Immature natural killer cell (primary cell): Measurements from ENCODE around the gene CDK15. TPM values are rescaled to one million over a fixed set of nuclear protein-coding genes. Genes with fewer than 3 reads are reported as not detected.
A peak's percentile ranks its signal among the peaks of the same experiment; 100 is the strongest.

Source experiments
- DNase-seq, 3 donors: peaks; one replicate each; pipeline ENCODE4 v3.0.0; 2022; ENCODE audit warnings: mixed read lengths in 1 of 3
- H3K27ac Mint-ChIP-seq, 6 donors: one replicate each; pipeline ENCODE4 v1.8.0; 2020; ENCODE audit warnings: mixed read lengths in 6 of 6, mild to moderate bottlenecking in 5 of 6, inconsistent platforms in 4 of 6, moderate library complexity in 3 of 6
- H3K27me3 Mint-ChIP-seq, 3 donors: one replicate each; pipeline ENCODE4 v1.8.0; 2020 to 2021; ENCODE audit warnings: low read depth in 3 of 3, mild to moderate bottlenecking in 3 of 3, mixed read lengths in 3 of 3, moderate library complexity in 3 of 3, inconsistent platforms in 1 of 3
- H3K36me3 Mint-ChIP-seq, 3 donors: one replicate each; pipeline ENCODE4 v1.8.0; 2020; ENCODE audit warnings: mixed read lengths in 3 of 3, inconsistent platforms in 2 of 3, mild to moderate bottlenecking in 2 of 3
- H3K4me1 Mint-ChIP-seq, 2 donors: one replicate each; pipeline ENCODE4 v1.8.0; 2020; ENCODE audit warnings: inconsistent platforms in 2 of 2, mild to moderate bottlenecking in 2 of 2, mixed read lengths in 2 of 2, moderate library complexity in 1 of 2
- H3K4me3 Mint-ChIP-seq, 5 donors: one replicate each; pipeline ENCODE4 v1.8.0; 2020; ENCODE audit warnings: mild to moderate bottlenecking in 5 of 5, mixed read lengths in 5 of 5, inconsistent platforms in 3 of 5, moderate library complexity in 3 of 5
- H3K9me3 Mint-ChIP-seq, 6 donors: one replicate each; pipeline ENCODE4 v1.8.0; 2020; ENCODE audit warnings: mild to moderate bottlenecking in 6 of 6, mixed read lengths in 6 of 6, inconsistent platforms in 4 of 6, moderate library complexity in 3 of 6
- polyA plus RNA-seq, 3 donors: library from polyadenylated mRNA; unstranded; fragments of 300-500 nt; fragmentation: Illumina TruSeq; gene quantifications; one replicate each; pipeline ENCODE4 v1.2.3, GENCODE V29; 2021

Gene CDK15
- polyA plus RNA-seq, 3 donors from 2014 or later, result not detected

DNA sequence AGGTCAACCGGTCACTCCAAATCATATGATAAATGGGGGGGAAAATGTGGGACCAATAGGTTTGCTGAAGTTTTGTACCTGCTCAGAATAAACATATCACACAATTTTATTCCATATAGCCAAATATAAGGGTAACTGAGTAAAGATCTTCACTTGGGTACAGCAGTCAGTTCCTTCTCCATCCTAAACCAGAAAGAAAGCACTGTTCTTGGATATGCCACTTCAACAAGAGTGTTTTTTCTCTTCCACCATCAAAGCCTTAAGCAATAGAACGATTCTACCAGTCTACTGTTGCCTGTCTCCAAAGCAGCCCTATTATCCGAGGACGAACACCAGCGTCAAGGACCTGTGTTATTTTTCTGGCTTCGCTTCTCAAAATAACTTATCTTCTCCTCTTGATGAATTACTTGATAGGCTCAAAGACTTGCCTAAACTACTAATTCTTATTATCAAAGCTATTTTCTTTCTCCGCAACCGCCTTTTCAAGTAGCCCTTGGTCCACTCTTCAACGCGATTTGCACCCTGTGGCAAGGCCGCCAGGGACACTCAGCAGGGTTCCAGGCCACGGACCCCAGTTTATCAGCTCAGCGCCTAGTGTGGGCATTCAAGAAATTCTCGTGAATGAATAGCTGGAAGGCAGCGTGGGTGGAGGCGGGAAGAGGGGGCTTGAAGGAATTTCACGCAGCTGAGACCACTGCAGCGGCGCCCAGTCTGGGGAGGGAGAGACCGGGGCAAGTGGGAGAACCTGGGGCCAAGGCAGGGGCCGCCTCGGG is 26.2 kb upstream of the CDK15 start:
- H3K4me1 Mint-ChIP-seq, result peaks cover 22 to 34% of the 10 kb centered on the region in 2 donors
- H3K9me3 Mint-ChIP-seq, result no peaks in the 10 kb centered on the region
- peaks cover 7 to 17% (median 15%) of the 10 kb centered on the region in 3 donors for H3K27me3 Mint-ChIP-seq
- peak overlapping the region; percentile 93 to 100 (median 96) for H3K4me3 Mint-ChIP-seq
- no peak for DNase-seq
- H3K36me3 Mint-ChIP-seq, result peaks cover 0 to 4% (median 0%) of the 10 kb centered on the region in 3 donors
- peak overlapping the region; percentile 72 to 95 (median 88) for H3K27ac Mint-ChIP-seq

DNA sequence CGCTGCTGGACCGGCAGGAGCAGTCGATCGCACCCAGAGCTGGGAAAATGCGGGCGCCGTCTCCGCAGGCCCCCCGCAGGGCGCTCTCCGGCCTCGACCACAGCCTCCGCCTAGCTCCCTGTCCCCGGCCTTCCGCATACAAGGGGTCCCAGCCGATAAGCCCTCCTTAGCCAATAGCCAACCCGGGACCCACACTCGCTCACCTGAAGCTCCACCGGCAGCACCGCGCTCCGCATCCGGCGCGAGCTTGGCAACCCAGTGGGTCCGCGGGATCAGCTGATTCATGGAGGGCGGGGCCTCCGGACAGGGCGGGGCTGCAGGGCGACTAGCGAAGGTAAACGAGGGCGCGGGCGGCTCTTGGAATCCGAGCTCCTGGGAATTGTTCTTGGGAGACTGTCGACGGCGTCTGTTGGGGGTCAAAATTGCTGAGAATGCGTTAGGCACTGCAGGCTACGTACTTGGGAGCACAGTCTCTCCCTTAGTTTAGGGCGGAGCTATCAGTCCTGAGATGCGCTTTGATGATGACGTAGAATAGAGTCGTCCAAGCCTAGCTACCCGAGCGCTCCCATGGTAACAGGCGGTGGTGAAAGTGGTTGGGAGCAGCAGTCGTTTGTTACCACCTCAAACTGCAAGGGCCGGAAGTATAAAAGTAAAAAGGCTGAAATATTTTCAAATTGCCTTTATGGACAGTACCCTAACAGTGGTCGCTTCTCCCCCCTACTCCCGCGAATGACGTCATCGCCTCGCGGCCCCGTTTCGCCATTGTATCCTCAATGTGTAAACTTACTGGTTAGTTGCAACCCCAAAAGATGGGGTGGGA is 25.5 kb upstream of the CDK15 start, which contains the start of gene ALS2:
ALS2 (minus strand) TSS at position 260 of the 820 bp plus-strand sequence. CDS start 12,048 bp downstream, outside the sequence.
- H3K4me3 Mint-ChIP-seq, result peak within 1 kb of the TSS; percentile 93 to 100 (median 96)
- H3K9me3 Mint-ChIP-seq, result no peaks in the 10 kb centered on the region
- peaks cover 22 to 34% of the 10 kb centered on the region in 2 donors for H3K4me1 Mint-ChIP-seq
- peak; percentile 94 to 95 (median 95) for DNase-seq
- peak within 1 kb of the TSS; percentile 87 to 100 (median 96) for H3K27ac Mint-ChIP-seq
- H3K36me3 Mint-ChIP-seq, result peaks cover 0 to 4% (median 0%) of the 10 kb centered on the region in 3 donors
- peaks cover 7 to 17% (median 15%) of the 10 kb centered on the region in 3 donors for H3K27me3 Mint-ChIP-seq

DNA sequence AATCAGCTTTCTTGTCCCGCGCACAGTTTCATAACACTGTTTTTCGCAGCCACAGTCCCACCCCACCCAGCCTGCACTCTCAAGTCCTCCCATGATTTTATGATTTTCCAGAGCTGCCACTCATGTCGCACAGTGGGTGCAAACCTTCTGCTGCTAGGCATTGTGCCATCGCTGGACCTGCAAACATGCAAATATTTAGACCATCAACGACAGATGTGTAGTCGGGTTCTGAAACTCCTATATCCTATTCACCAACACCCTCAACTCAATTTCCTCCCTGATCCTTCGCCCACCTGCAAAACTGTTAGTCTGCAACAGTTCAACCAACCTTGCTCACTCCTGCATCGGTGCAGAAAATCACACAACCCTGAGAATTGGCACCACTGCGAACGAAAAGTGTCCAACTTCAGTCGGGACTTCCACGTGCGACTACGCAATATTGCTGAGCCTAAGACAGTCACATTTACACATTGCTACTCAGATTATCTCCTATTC is 24.7 kb upstream of the CDK15 start:
- Mint-ChIP-seq H3K36me3 (peaks cover 0 to 4% (median 0%) of the 10 kb centered on the region in 3 donors), H3K4me1 (peaks cover 22 to 34% of the 10 kb centered on the region in 2 donors), H3K4me3 (peak overlapping the region; percentile 93 to 100 (median 96)), H3K27ac (peak overlapping the region; percentile 87 to 100 (median 96)), H3K27me3 (peaks cover 7 to 17% (median 16%) of the 10 kb centered on the region in 3 donors), H3K9me3 (no peaks in the 10 kb centered on the region)
- DNase-seq, result peak in 2 of 3 donors; percentile 2 to 4

DNA sequence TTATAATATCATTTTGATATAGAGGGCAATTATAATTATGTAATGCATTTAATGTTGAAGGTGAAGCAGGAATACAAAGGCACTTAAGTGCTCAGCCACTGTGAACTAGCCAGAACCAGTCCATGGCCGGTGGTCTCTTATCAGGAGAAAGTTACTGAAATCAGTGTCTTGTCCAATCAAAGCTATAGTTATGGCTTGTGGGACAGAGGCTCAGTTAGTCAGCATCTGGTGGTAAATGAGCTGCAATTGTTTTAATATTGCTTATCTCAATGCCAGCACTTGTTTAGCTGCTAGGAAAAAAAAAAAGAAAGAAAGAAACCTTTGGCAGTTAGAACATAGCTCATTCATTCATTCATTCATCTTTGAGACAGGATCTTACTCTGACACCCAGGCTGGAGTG is 21.8 kb upstream of the CDK15 start:
- Mint-ChIP-seq H3K9me3 (no peaks in the 10 kb centered on the region), H3K4me1 (peaks cover 20 to 22% of the 10 kb centered on the region in 2 donors), H3K4me3 (no peak overlapping the region), H3K27me3 (peaks cover 11 to 19% (median 16%) of the 10 kb centered on the region in 3 donors), H3K27ac (no peak overlapping the region), H3K36me3 (peaks cover 0 to 4% (median 0%) of the 10 kb centered on the region in 3 donors)
- no peak for DNase-seq

DNA sequence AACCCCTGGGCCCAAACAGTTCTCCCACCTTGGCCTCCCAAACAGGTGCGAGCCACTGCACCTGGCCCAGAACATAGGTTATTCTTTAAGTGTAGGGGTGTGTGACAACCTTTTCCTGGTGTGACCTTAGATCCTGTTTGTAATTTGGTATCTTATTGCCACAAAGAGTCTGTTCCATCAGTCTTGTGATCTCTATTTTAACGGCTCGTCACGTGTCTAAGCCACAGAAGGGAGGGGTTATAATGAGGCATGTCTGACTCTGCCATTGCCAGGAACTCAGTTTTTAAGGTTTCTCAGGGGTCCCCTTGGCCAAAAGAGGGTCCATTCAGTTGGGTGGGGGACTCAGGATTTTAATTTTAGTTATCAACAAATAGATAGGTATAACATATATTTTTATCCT is 21.2 kb upstream of the CDK15 start:
- H3K27ac Mint-ChIP-seq, result no peak overlapping the region

DNA sequence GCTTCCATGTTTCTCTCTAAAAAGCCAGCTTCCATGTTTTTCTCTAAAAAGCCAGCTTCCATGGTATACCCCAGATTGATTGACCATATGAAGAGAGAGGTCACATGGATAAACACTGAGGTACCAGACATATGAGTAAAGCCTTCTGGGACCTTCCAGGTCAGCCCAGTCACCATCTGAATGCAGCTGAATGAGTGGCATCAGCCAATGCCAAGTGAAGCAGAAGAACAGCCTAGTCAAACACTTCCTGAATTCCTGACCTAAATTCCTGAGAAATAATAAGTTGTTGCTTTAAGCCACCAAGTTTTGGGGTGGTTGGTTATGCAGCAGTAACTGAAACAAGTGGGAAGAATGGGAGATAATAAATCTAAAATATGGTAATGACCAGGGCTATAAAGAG is 19.9 kb upstream of the CDK15 start:
- Mint-ChIP-seq H3K36me3 (no peaks in the 10 kb centered on the region), H3K9me3 (no peaks in the 10 kb centered on the region), H3K27ac (no peak overlapping the region), H3K4me3 (no peak overlapping the region), H3K27me3 (peaks cover 4 to 11% (median 8%) of the 10 kb centered on the region in 3 donors), H3K4me1 (peaks cover 5 to 6% of the 10 kb centered on the region in 2 donors)
- DNase-seq, result no peak

More for the DNA sequence above, 21.2 kb upstream of the CDK15 start:
- Mint-ChIP-seq H3K36me3 (peaks cover 0 to 4% (median 0%) of the 10 kb centered on the region in 3 donors), H3K4me1 (peaks cover 15 to 17% of the 10 kb centered on the region in 2 donors), H3K4me3 (no peak overlapping the region), H3K9me3 (no peaks in the 10 kb centered on the region), H3K27me3 (peaks cover 11 to 19% (median 16%) of the 10 kb centered on the region in 3 donors)
- DNase-seq, result no peak

DNA sequence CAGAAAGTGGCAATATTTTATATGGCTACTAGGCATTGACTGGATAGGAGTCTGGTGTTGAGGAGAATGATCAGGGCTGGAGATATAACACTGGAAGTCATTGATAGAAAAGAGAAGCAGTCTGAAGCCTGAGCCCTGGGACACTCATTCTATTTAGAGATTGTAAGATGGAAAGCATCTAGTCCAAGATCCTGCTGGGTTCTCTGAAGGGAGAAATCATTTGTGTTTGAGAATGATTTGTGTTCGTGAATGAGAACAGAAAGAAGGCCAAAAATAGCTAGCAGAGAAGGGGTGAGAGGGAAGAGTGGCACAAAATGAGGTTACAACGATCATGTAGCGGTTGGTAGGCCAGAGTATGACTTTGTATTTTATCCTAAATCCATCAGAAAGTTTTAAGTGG is 18.0 kb upstream of the CDK15 start:
- H3K27me3 Mint-ChIP-seq, result peaks cover 1 to 4% (median 3%) of the 10 kb centered on the region in 3 donors
- DNase-seq, result no peak
- peak overlapping the region in 1 of 6 donors; percentile 9 for H3K27ac Mint-ChIP-seq
- H3K4me1 Mint-ChIP-seq, result no peaks in the 10 kb centered on the region
- no peaks in the 10 kb centered on the region for H3K36me3 Mint-ChIP-seq
- no peaks in the 10 kb centered on the region for H3K9me3 Mint-ChIP-seq
- no peak overlapping the region for H3K4me3 Mint-ChIP-seq

DNA sequence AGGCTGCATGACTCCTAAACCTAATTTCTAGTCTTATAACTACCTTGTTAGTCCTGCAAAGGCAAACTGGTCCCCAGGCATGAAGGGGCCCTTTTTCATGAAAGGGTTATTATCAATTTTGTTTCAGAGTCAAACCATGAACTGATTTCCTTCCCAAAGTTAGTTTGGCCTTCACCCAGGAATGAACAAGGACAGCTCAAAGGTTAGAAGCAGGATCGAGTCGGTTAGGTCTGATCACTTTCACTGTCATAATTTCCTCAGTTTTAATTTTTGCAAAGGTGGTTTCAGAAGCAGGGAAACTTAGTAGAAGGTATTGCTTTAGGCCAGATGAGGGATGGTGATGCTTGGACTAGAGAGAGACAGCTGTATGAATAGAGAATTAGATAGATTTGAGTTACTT is 16.9 kb upstream of the CDK15 start:
- no peaks in the 10 kb centered on the region for H3K4me1 Mint-ChIP-seq
- H3K27ac Mint-ChIP-seq, result no peak overlapping the region
- no peaks in the 10 kb centered on the region for H3K9me3 Mint-ChIP-seq
- peaks cover 1 to 4% (median 3%) of the 10 kb centered on the region in 3 donors for H3K27me3 Mint-ChIP-seq
- DNase-seq, result no peak
- H3K4me3 Mint-ChIP-seq, result no peak overlapping the region
- H3K36me3 Mint-ChIP-seq, result no peaks in the 10 kb centered on the region

DNA sequence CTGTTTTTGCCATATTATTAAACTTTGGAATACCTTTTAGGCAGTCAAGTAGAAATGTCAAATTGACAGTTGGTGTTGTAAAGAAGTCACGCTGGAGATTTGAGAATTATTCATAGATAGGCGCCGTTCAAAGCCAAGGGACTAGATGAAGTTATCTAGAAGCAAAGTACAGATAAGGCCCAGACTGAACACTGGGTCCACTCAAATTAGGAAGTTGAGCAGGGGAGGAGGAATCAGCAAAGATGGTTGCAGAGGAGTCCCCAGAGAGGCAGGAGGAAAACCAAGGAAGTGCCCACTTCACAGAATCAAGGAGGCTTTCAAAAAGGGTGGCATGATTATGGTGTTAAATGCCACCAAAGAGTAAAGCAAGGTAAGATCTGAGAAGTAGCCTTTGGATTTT is 16.0 kb upstream of the CDK15 start:
- no peaks in the 10 kb centered on the region for H3K4me1 Mint-ChIP-seq
- no peak overlapping the region for H3K4me3 Mint-ChIP-seq
- peaks cover 1 to 4% (median 3%) of the 10 kb centered on the region in 3 donors for H3K27me3 Mint-ChIP-seq
- no peak overlapping the region for H3K27ac Mint-ChIP-seq
- DNase-seq, result no peak
- no peaks in the 10 kb centered on the region for H3K9me3 Mint-ChIP-seq
- H3K36me3 Mint-ChIP-seq, result no peaks in the 10 kb centered on the region

DNA sequence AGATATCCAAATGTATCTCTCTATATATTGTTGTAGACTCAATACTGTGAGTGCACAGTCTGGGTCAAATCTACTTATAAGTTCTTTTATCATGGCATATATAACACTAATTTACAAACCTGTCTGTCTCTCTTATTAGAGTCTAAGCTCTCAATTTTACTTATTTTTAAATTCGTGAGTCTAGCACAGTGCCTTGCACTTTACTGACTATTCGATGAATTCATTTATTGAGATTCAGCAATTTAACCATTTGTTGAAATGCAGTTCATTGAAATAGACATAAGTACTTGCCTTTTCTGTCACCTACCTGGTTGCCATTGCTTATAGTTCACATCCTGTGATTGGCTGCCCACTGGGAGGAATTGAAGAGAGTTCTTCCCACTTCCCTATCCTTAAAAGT is 15.3 kb upstream of the CDK15 start:
- peaks cover 0 to 4% (median 3%) of the 10 kb centered on the region in 3 donors for H3K27me3 Mint-ChIP-seq
- H3K9me3 Mint-ChIP-seq, result no peaks in the 10 kb centered on the region
- DNase-seq, result no peak
- no peak overlapping the region for H3K4me3 Mint-ChIP-seq
- H3K4me1 Mint-ChIP-seq, result no peaks in the 10 kb centered on the region
- H3K27ac Mint-ChIP-seq, result no peak overlapping the region
- no peaks in the 10 kb centered on the region for H3K36me3 Mint-ChIP-seq

DNA sequence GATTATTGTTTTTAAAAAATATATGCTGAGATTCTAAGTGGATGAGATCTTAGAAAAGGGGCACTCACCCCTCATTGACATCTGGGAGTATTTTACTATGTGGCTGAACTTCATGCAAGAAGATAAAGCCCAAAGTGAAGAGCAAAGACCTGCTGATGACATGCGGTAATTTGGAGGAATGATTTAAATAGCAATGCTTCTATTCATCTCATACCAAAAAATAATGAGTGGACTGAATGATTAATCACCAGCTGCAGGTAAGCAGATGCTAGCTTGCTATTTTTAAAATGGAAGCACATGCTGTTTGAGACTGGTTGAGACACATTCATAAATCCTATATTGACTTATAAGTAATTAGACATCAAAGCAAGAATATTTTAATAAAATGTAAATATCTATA is 12.7 kb upstream of the CDK15 start:
- H3K27me3 Mint-ChIP-seq, result peaks cover 0 to 3% (median 2%) of the 10 kb centered on the region in 3 donors
- no peak for DNase-seq

DNA sequence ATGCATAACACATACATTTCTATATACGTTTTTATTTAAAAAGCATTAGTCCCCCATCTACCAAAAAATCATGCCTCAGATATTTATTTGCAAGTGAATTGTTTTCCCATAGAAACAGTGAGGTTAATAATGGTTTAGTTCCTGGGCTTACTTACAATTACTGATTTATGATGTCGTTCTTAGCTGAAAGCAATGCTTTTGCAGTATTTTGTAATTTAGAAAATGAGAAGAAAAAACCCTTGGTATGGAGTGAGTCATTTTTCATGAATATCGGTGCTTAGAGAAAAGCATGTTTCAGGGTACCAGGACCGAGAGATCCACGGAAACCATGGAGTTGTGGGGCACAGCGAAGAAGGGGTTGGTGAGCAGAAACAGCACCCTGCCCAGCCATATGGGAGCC is 12.0 kb upstream of the CDK15 start:
- H3K27me3 Mint-ChIP-seq, result peaks cover 0 to 3% (median 2%) of the 10 kb centered on the region in 3 donors
- no peaks in the 10 kb centered on the region for H3K36me3 Mint-ChIP-seq
- no peak overlapping the region for H3K4me3 Mint-ChIP-seq
- DNase-seq, result no peak
- H3K4me1 Mint-ChIP-seq, result no peaks in the 10 kb centered on the region
- H3K9me3 Mint-ChIP-seq, result no peaks in the 10 kb centered on the region
- H3K27ac Mint-ChIP-seq, result no peak overlapping the region

More for the DNA sequence above, 12.7 kb upstream of the CDK15 start:
- H3K27ac Mint-ChIP-seq, result no peak overlapping the region
- H3K4me3 Mint-ChIP-seq, result no peak overlapping the region
- no peaks in the 10 kb centered on the region for H3K9me3 Mint-ChIP-seq
- no peaks in the 10 kb centered on the region for H3K36me3 Mint-ChIP-seq
- no peaks in the 10 kb centered on the region for H3K4me1 Mint-ChIP-seq

DNA sequence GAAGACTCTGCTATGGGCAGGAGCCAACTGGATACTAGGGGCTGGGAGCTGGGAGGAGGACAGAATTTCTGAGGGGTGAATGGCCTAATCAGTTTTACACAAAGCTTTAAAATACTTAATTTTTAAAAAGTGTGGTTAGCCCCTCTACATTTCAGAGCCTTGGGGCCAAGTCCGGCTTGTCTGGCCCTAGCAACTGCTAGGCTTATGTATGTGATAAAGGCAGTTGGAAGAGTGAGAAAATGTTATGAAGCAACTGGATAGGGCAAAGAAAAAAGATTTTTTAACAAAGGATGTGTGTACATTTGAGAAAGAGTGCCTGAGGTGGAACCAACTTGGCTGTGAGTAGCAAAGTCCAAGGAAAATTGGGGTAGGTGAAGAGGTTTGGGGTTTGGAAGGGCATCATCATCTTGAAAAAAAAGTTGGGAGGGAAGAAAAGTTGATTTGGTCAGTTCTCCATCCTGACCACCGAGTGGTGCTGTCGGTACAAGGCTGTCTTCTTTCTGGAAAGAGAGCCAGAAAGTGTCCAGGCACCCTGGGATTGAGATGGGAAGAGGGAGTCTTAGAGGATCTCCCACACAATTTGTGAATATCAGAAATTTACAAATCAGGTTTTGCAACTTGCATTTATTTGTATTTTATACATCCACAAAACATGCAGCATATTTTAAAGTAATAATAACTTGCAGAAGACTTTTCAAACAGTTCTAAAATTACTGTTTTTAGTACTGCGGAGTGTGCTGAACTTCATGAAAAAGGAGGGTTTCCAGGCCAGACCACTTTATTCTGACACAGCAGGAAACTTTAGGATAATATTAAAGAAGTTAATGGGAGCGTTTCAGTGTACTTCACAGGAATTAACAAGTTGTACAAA is 10.5 kb upstream of the CDK15 start:
- no peak overlapping the region for H3K4me3 Mint-ChIP-seq
- H3K36me3 Mint-ChIP-seq, result no peaks in the 10 kb centered on the region
- peaks cover 0 to 5% (median 2%) of the 10 kb centered on the region in 3 donors for H3K27me3 Mint-ChIP-seq

More for the DNA sequence above, 10.5 kb upstream of the CDK15 start:
- Mint-ChIP-seq H3K9me3 (no peaks in the 10 kb centered on the region), H3K4me1 (no peaks in the 10 kb centered on the region), H3K27ac (no peak overlapping the region)
- DNase-seq, result no peak
